ENCODE data around the gene SLC25A13. TPM values are rescaled to one million over a fixed set of nuclear protein-coding genes. Genes with fewer than 3 reads are reported as not detected.

SLC25A13 gene
- total RNA-seq, 1 experiment from 2014 or later: 77.2 TPM

- H3K27ac Mint-ChIP-seq: no peak overlapping the region
- DNase-seq (ENCODE audit: low spot score) (no peak), ATAC-seq (no peak)
- no peaks in the 10 kb centered on the region for H3K36me3 Mint-ChIP-seq
- peaks cover 67% of the 10 kb centered on the region for H3K4me1 Mint-ChIP-seq
- no peaks in the 10 kb centered on the region for H3K9me3 Mint-ChIP-seq
- CTCF ChIA-PET: no interaction called here
- POLR2A ChIA-PET: no interaction called here
- no peak overlapping the region for H3K4me3 Mint-ChIP-seq
- H3K27me3 Mint-ChIP-seq (ENCODE audit: low read depth): no peaks in the 10 kb centered on the region
- TF ChIP-seq SMAD4 (CRISPR knock-in tag; IDR thresholded peaks at IDR 0.05): no peak
- TF ChIP-seq SMAD3 (CRISPR knock-in tag; IDR thresholded peaks at IDR 0.05; ENCODE audit: borderline replicate concordance): no peak
- TF ChIP-seq CDX4 (CRISPR knock-in tag; IDR thresholded peaks at IDR 0.05; ENCODE audit: borderline replicate concordance): no peak
- no peak for TF ChIP-seq OVOL2 (CRISPR knock-in tag; IDR thresholded peaks at IDR 0.05; ENCODE audit: borderline replicate concordance)
- no peak for TF ChIP-seq E2F4 (CRISPR knock-in tag; IDR thresholded peaks at IDR 0.05; ENCODE audit: borderline replicate concordance, low read depth)
- TF ChIP-seq JAZF1 (CRISPR knock-in tag; IDR thresholded peaks at IDR 0.05): no peak
These were observed 8.0 kb downstream of the SLC25A13 start for GRCh38 chr7:96313940-96314339.

GRCh38 chr7:96312502-96312901, 9.4 kb downstream of the SLC25A13 start:
- Mint-ChIP-seq H3K4me3 (no peak overlapping the region), H3K9me3 (no peaks in the 10 kb centered on the region), H3K27ac (no peak overlapping the region), H3K36me3 (no peaks in the 10 kb centered on the region), H3K4me1 (peaks cover 68% of the 10 kb centered on the region), H3K27me3 (ENCODE audit: low read depth) (no peaks in the 10 kb centered on the region)
- ATAC-seq (no peak), DNase-seq (ENCODE audit: low spot score) (no peak)
- no peak for TF ChIP-seq ZNF671 (CRISPR knock-in tag; IDR thresholded peaks at IDR 0.05)
- no peak for TF ChIP-seq KAT7 (CRISPR knock-in tag; IDR thresholded peaks at IDR 0.05; ENCODE audit: borderline replicate concordance)
- no peak for TF ChIP-seq ATF1 (CRISPR knock-in tag; IDR thresholded peaks at IDR 0.05)
- no peak for TF ChIP-seq FOXP1 (CRISPR knock-in tag; IDR thresholded peaks at IDR 0.05; ENCODE audit: borderline replicate concordance)
- TF ChIP-seq ZNF416 (CRISPR knock-in tag; IDR thresholded peaks at IDR 0.05): no peak
- TF ChIP-seq ZNF138 (CRISPR knock-in tag; conservative IDR thresholded peaks at IDR 0.05): no peak
- no peak for TF ChIP-seq RELA (CRISPR knock-in tag; IDR thresholded peaks at IDR 0.05; ENCODE audit: borderline replicate concordance)
- no peak for TF ChIP-seq ZNF317 (CRISPR knock-in tag; IDR thresholded peaks at IDR 0.05; ENCODE audit: borderline replicate concordance, low read depth)
- TF ChIP-seq PREB (CRISPR knock-in tag; IDR thresholded peaks at IDR 0.05; ENCODE audit: borderline replicate concordance): no peak
- no peak for TF ChIP-seq MLX (CRISPR knock-in tag; IDR thresholded peaks at IDR 0.05)
- no peak for TF ChIP-seq NFATC4 (CRISPR knock-in tag; IDR thresholded peaks at IDR 0.05)
- TF ChIP-seq NR2C2 (CRISPR knock-in tag; IDR thresholded peaks at IDR 0.05): no peak
- no peak for TF ChIP-seq NR1H2 (CRISPR knock-in tag; IDR thresholded peaks at IDR 0.05)
- TF ChIP-seq CBFB (CRISPR knock-in tag; IDR thresholded peaks at IDR 0.05; ENCODE audit: low read depth): no peak
- no peak for TF ChIP-seq EMX1 (CRISPR knock-in tag; IDR thresholded peaks at IDR 0.05)
- no peak for TF ChIP-seq NFE2L1 (CRISPR knock-in tag; IDR thresholded peaks at IDR 0.05)
- no peak for TF ChIP-seq AFF4 (CRISPR knock-in tag; IDR thresholded peaks at IDR 0.05; ENCODE audit: borderline replicate concordance)
- CTCF ChIA-PET: no interaction called here
- POLR2A ChIA-PET: interaction anchor here (1.1 kb wide), 1 partner anchor 28 kb away, joined by 3 read pairs; no protein-coding TSS in a partner anchor
